Naive thymus-derived CD4-positive, alpha-beta T cell (primary cell): Measurements from ENCODE around the gene PRDM8. TPM values are rescaled to one million over a fixed set of nuclear protein-coding genes. Genes with fewer than 3 reads are reported as not detected.

Experiments
- ATAC-seq: fragments of 150-1000 bp; cut with Tn5 transposase; 2 replicates; pipeline ENCODE4 v1.10.0; 2021; ENCODE audit warnings: mild to moderate bottlenecking, moderate library complexity
- CTCF ChIA-PET: fragments of 350-600 bp; sonication (Branson Sonifier 250); formaldehyde crosslinking; loops from one replicate; lab custom pipeline; 2021; ENCODE audit warnings: antibody characterized with exemption; lab: Charles Lee
- POLR2A ChIA-PET: fragments of 350-600 bp; sonication (Branson Sonifier 250); formaldehyde crosslinking; loops from one replicate; lab custom pipeline; 2021; ENCODE audit warnings: antibody characterized with exemption, inconsistent platforms; lab: Charles Lee
- DNase-seq, 9 donors: peaks; one replicate each; pipeline versions ENCODE4 v3.0.0 to v3.0.0-alpha.2; 2020 to 2022; ENCODE audit warnings: mixed read lengths in 1 of 9
- H3K27ac ChIP-seq: one replicate; pipeline ENCODE4 v1.7.0; 2013; ENCODE audit warnings: mild to moderate bottlenecking, low read depth, low read length, moderate library complexity
- H3K27me3 ChIP-seq, 2 donors: one replicate each; pipeline ENCODE4 v1.7.0; 2013; ENCODE audit warnings: low read length in 2 of 2, mild to moderate bottlenecking in 2 of 2, moderate library complexity in 2 of 2; ENCODE audit not compliant: control insufficient read depth in 2 of 2, insufficient read depth in 2 of 2
- H3K36me3 ChIP-seq, 3 experiments: 1 replicate in 2 of 3; 2 replicates in 1 of 3; pipeline ENCODE4 v1.7.0; 2013; ENCODE audit warnings: low read length in 3 of 3, mild to moderate bottlenecking in 3 of 3, moderate library complexity in 1 of 3; ENCODE audit not compliant: insufficient read depth in 3 of 3, control insufficient read depth in 2 of 3
- H3K4me1 ChIP-seq, 2 donors: one replicate each; pipeline ENCODE4 v1.7.0; 2013; ENCODE audit warnings: low read length in 2 of 2, mild to moderate bottlenecking in 2 of 2, moderate library complexity in 1 of 2; ENCODE audit not compliant: control insufficient read depth in 2 of 2, insufficient read depth in 2 of 2
- H3K4me3 ChIP-seq: 2 replicates; pipeline ENCODE4 v1.7.0; 2013; ENCODE audit warnings: mild to moderate bottlenecking, low read length
- H3K9me3 ChIP-seq, 3 experiments: 1 replicate in 2 of 3; 2 replicates in 1 of 3; pipeline ENCODE4 v1.7.0; 2013; ENCODE audit warnings: low read length in 3 of 3; ENCODE audit not compliant: control insufficient read depth in 2 of 3
- H3K27ac Mint-ChIP-seq, 9 donors: one replicate each; pipeline ENCODE4 v1.8.0; 2020 to 2022; ENCODE audit warnings: mixed read lengths in 9 of 9, mild to moderate bottlenecking in 8 of 9, moderate library complexity in 5 of 9, inconsistent platforms in 2 of 9
- H3K27me3 Mint-ChIP-seq, 5 donors: one replicate each; pipeline ENCODE4 v1.8.0; 2021 to 2022; ENCODE audit warnings: mixed read lengths in 5 of 5, mild to moderate bottlenecking in 1 of 5
- H3K36me3 Mint-ChIP-seq, 5 donors: one replicate each; pipeline ENCODE4 v1.8.0; 2020 to 2022; ENCODE audit warnings: mixed read lengths in 5 of 5, mild to moderate bottlenecking in 3 of 5, inconsistent platforms in 1 of 5
- H3K4me1 Mint-ChIP-seq, 7 donors: one replicate each; pipeline ENCODE4 v1.8.0; 2020 to 2022; ENCODE audit warnings: mixed read lengths in 7 of 7, mild to moderate bottlenecking in 3 of 7, inconsistent platforms in 1 of 7
- H3K4me3 Mint-ChIP-seq, 10 donors: one replicate each; pipeline ENCODE4 v1.8.0; 2020 to 2022; ENCODE audit warnings: mild to moderate bottlenecking in 10 of 10, mixed read lengths in 10 of 10, moderate library complexity in 6 of 10, inconsistent platforms in 2 of 10
- H3K9me3 Mint-ChIP-seq, 11 donors: one replicate each; pipeline ENCODE4 v1.8.0; 2020 to 2022; ENCODE audit warnings: mixed read lengths in 11 of 11, mild to moderate bottlenecking in 4 of 11, inconsistent platforms in 1 of 11, moderate library complexity in 1 of 11
- intact Hi-C, 2 donors: fragments of 100-400 bp; cut with micrococcal nuclease; formaldehyde crosslinking; loops; one replicate each; pipeline ENCODE4 v1.15.1; 2023
- polyA plus RNA-seq, 2 donors: library from polyadenylated mRNA; unstranded; fragments of 300-500 nt; fragmentation: Illumina TruSeq; gene quantifications; one replicate each; pipeline ENCODE4 v1.2.3, GENCODE V29; 2021
- total RNA-seq, 6 experiments: library from RNA in 5 of 6; stranded (reverse) in 5 of 6; gene quantifications; 1 replicate in 5 of 6; 2 replicates in 1 of 6; pipeline ENCODE4 v1.2.3 and lab custom pipeline; 2021 to 2026

Gene PRDM8
- total and polyA plus RNA-seq, 7 experiments from 2014 or later, result 1.3 to 13.7 (median 8.0) TPM

DNA sequence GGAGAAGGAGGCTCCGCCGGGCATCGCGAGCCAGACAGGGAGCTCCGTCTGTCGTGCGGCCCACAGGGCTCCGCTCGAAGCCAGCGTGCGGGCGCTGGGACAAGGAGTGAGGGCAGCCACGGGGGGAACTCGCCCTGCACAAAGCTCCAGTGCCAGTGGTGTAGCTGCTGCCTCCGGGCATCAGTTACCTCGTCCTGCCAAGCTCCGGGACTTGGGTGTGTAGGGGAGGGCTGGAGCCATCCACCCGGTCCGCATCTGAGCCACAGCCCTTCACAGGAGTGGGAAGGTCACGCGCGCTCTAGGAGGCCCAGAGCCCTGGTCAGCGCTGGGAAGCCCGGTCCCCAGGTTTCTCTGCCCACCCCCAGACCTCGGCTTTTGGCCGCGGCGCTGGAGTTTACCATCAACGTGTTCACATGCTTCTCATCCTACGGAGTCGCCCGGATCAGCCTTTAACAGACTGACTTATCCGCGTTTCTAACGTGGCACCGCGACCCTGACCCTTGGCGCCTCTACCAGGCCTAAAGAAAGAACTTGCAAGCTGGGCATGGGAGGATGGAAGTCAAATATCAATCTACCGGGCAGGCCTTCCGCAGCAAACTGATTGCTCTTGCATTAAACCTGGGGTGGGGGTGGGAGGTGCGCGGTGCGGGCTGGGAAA is 8.4 kb upstream of the PRDM8 start:
- H3K36me3 Mint-ChIP-seq, result peaks cover 0 to 21% (median 15%) of the 10 kb centered on the region in 5 donors
- peaks cover 14 to 30% (median 20%) of the 10 kb centered on the region in 7 donors for H3K4me1 Mint-ChIP-seq
- peaks cover 3 to 56% (median 12%) of the 10 kb centered on the region in 5 donors for H3K27me3 Mint-ChIP-seq
- H3K27ac ChIP-seq, result no peak overlapping the region
- H3K4me3 ChIP-seq, result no peak overlapping the region
- DNase-seq (no peak), ATAC-seq (no peak)
- no peaks in the 10 kb centered on the region for H3K9me3 ChIP-seq
- ChIA-PET POLR2A (no interaction called here), CTCF (interaction anchor here (0.9 to 2.0 kb wide), 2 partner anchors 10 to 63 kb away, joined by 4 to 7 read pairs; no protein-coding TSS in a partner anchor)
- intact Hi-C loops, result loop anchor here (10.0 kb wide), 2 partner anchors 306 to 1414 kb away; partner anchors contain the start of gene BMP2K (in 1 of the 2)
- peaks cover 0 to 1% (median 0%) of the 10 kb centered on the region in 11 donors for H3K9me3 Mint-ChIP-seq
- H3K27me3 ChIP-seq, result no peaks in the 10 kb centered on the region
- no peak overlapping the region for H3K27ac Mint-ChIP-seq
- H3K4me3 Mint-ChIP-seq, result no peak overlapping the region
- H3K4me1 ChIP-seq, result peaks cover 10% of the 10 kb centered on the region in 2 donors
- H3K36me3 ChIP-seq, result peaks cover 0 to 5% (median 0%) of the 10 kb centered on the region in 3 experiments

DNA sequence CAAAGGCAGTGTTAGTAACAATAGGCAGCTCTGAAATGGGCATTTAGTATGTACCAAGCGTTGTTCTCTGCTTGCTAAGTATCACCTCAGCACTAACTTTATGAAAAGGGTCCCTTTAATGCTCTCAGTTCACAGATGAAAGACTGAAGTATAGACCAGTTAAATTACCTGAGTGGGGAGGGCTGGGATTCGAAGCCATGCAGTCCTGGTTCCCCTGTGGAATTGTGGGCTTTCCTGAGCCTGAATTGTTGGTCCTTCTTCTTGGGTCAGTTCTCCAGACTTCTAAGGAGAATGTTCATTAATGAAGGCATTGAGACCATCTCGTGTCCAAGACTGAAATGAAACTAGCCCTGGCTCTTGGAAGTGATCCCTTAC is 7.7 kb upstream of the PRDM8 start:
- ChIA-PET CTCF (interaction anchor here (2.0 kb wide), 1 partner anchor 64 kb away, joined by 5 read pairs; no protein-coding TSS in a partner anchor), POLR2A (interaction anchor here (1.0 kb wide), 1 partner anchor 61 kb away, joined by 3 read pairs; no protein-coding TSS in a partner anchor)
- intact Hi-C loops, result loop anchor here (10.0 kb wide), 2 partner anchors 305 to 1415 kb away; partner anchors contain the start of gene BMP2K (in 1 of the 2)
- Histone ChIP-seq H3K4me3 (no peak overlapping the region), H3K27ac (no peak overlapping the region), H3K9me3 (no peaks in the 10 kb centered on the region), H3K4me1 (peaks cover 10% of the 10 kb centered on the region in 2 donors), H3K27me3 (no peaks in the 10 kb centered on the region), H3K36me3 (no peaks in the 10 kb centered on the region)
- peaks cover 0 to 22% (median 17%) of the 10 kb centered on the region in 5 donors for H3K36me3 Mint-ChIP-seq
- no peak for ATAC-seq
- no peak for DNase-seq
- peaks cover 3 to 58% (median 16%) of the 10 kb centered on the region in 5 donors for H3K27me3 Mint-ChIP-seq
- H3K9me3 Mint-ChIP-seq, result peaks cover 0 to 1% (median 0%) of the 10 kb centered on the region in 11 donors
- peaks cover 14 to 30% (median 20%) of the 10 kb centered on the region in 7 donors for H3K4me1 Mint-ChIP-seq
- H3K4me3 Mint-ChIP-seq, result no peak overlapping the region
- no peak overlapping the region for H3K27ac Mint-ChIP-seq

DNA sequence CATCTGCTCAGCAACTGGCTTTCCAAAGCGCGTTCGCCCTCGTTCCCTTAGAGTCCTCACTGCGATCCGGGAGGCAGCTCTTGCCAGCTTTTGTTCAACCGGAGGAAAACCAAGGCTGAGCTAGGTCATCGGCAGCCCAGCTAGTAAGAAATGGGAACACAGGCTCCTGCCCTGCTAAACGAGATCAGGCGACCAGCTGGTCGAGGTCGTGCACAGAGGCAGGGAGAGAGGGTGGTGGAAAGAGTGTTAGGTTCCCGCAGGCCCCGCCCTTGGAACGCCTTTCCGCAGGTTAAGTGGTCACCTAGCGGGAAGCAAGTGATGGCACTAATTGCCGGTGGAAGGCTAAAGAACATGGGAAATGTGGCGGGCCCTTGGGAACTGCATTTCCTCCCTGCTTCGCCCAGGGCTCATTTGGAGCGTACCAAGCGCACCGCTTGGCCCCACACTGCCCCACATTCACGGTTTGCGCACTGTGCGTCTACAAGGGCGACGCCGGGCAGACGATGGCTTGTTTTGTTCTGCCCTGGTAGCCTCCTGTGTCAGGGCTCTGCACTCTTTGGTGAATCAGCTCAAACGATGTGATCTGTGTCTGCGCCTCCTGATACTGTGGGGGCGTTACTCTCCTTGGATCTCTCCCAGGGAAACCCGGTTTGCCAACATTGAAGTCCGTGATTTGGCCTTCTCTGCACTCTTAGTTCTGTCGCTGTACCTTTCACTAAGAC is 7.2 kb upstream of the PRDM8 start:
- intact Hi-C loops, result loop anchor here (10.0 kb wide), 2 partner anchors 305 to 1415 kb away; partner anchors contain the start of gene BMP2K (in 1 of the 2)
- Histone ChIP-seq H3K36me3 (no peaks in the 10 kb centered on the region), H3K27ac (no peak overlapping the region), H3K9me3 (no peaks in the 10 kb centered on the region), H3K4me1 (peaks cover 10% of the 10 kb centered on the region in 2 donors), H3K4me3 (no peak overlapping the region), H3K27me3 (no peaks in the 10 kb centered on the region)
- no peak overlapping the region for H3K27ac Mint-ChIP-seq
- no peaks in the 10 kb centered on the region for H3K9me3 Mint-ChIP-seq
- H3K4me1 Mint-ChIP-seq, result peaks cover 11 to 28% (median 16%) of the 10 kb centered on the region in 7 donors
- ATAC-seq, result no peak
- no peak for DNase-seq
- CTCF ChIA-PET, result interaction anchor here (2.0 kb wide), 1 partner anchor 64 kb away, joined by 5 read pairs; no protein-coding TSS in a partner anchor
- H3K36me3 Mint-ChIP-seq, result peaks cover 0 to 23% (median 17%) of the 10 kb centered on the region in 5 donors
- peaks cover 4 to 61% (median 21%) of the 10 kb centered on the region in 5 donors for H3K27me3 Mint-ChIP-seq
- H3K4me3 Mint-ChIP-seq, result no peak overlapping the region
- POLR2A ChIA-PET, result interaction anchor here (1.0 kb wide), 2 partner anchors 10 to 61 kb away, joined by 3 read pairs; no protein-coding TSS in a partner anchor

DNA sequence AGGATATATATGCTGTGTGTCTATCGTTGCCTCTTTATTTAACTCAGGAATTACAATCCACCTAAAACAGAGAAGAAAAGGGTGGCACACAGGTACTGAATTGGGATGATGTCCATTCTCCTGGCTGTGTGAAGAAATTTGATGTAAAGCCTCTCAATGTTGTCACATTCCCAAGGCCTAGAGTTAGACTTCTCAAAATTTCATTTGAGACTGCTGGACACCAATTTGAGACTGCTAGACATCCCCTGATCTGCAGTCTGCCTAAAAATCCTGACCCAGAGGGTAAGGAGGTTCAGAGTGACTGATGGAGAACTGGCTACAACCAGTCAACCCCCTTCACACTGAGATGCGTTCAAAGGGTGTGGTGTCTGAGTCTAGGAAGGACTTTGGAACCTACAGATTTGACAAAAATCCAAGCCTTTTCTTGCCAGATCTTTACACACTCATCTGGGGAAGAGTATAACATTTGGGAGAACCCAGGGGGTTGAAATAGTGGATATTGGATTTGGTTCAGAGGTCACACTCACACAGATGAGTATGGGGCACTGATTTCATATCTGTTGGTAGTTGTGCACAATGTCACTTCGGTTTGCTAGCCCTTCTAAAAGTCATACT is 4.9 kb upstream of the PRDM8 start:
- no peaks in the 10 kb centered on the region for H3K9me3 Mint-ChIP-seq
- H3K36me3 Mint-ChIP-seq, result peaks cover 0 to 24% (median 19%) of the 10 kb centered on the region in 5 donors
- H3K27me3 ChIP-seq, result no peaks in the 10 kb centered on the region
- H3K27me3 Mint-ChIP-seq, result peaks cover 22 to 60% (median 32%) of the 10 kb centered on the region in 5 donors
- CTCF ChIA-PET, result no interaction called here
- H3K36me3 ChIP-seq, result no peaks in the 10 kb centered on the region
- no peak overlapping the region for H3K4me3 ChIP-seq
- POLR2A ChIA-PET, result interaction anchor here (0.7 kb wide), 1 partner anchor 65 kb away, joined by 3 read pairs; no protein-coding TSS in a partner anchor
- intact Hi-C loops, result no loop called here
- H3K4me1 ChIP-seq, result peaks cover 3 to 4% of the 10 kb centered on the region in 2 donors
- no peak for ATAC-seq
- no peaks in the 10 kb centered on the region for H3K9me3 ChIP-seq
- H3K27ac ChIP-seq, result no peak overlapping the region
- DNase-seq, result no peak
- no peak overlapping the region for H3K4me3 Mint-ChIP-seq
- no peak overlapping the region for H3K27ac Mint-ChIP-seq
- H3K4me1 Mint-ChIP-seq, result peaks cover 8 to 19% (median 19%) of the 10 kb centered on the region in 7 donors

DNA sequence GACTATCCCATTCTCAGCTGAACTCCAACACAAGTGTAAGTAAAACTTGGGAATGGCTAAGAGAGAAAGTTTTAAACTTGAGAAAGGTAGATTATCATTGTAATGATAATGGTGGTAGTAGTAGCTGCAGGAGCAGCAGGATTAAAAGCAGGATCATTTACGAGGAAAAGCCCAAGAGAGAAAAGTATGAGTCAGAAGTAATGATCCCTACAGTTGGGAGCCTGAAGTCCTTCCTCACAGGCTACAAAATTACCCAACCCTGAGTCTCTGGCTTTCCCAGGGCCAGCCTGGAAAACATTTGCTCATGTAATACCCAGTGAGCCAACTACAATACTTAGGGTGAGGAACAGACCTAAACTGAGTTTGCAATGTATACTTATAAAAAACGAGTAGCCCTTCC is 4.4 kb upstream of the PRDM8 start:
- H3K4me1 Mint-ChIP-seq, result peaks cover 14 to 25% (median 19%) of the 10 kb centered on the region in 7 donors
- H3K36me3 Mint-ChIP-seq, result peaks cover 0 to 25% (median 19%) of the 10 kb centered on the region in 5 donors
- Histone ChIP-seq H3K36me3 (no peaks in the 10 kb centered on the region), H3K4me1 (peaks cover 3 to 9% of the 10 kb centered on the region in 2 donors), H3K9me3 (no peaks in the 10 kb centered on the region), H3K27me3 (no peaks in the 10 kb centered on the region), H3K4me3 (no peak overlapping the region), H3K27ac (no peak overlapping the region)
- no peak overlapping the region for H3K4me3 Mint-ChIP-seq
- intact Hi-C loops, result no loop called here
- H3K27me3 Mint-ChIP-seq, result peaks cover 28 to 60% (median 38%) of the 10 kb centered on the region in 5 donors
- no peak overlapping the region for H3K27ac Mint-ChIP-seq
- DNase-seq (no peak), ATAC-seq (no peak)
- ChIA-PET POLR2A (interaction anchor here (1.3 kb wide), 1 partner anchor 8 kb away, joined by 6 read pairs; no protein-coding TSS in a partner anchor), CTCF (no interaction called here)
- no peaks in the 10 kb centered on the region for H3K9me3 Mint-ChIP-seq
